Vagina (tissue), 2 donors: ENCODE data around the gene B4GALT5.

Experiments
- POLR2A ChIP-seq, 2 donors: fragments of 450-650 bp; IDR thresholded peaks; one replicate each; pipeline ENCODE4 v1.6.1; 2017; ENCODE audit warnings: antibody characterized with exemption in 2 of 2, mild to moderate bottlenecking in 2 of 2, moderate library complexity in 2 of 2
- TF ChIP-seq, protein P1 (sequence below), 3 experiments: fragments of 450-650 bp in 2 of 3; fragments of 200-600 bp in 1 of 3; sonication (generic) in 1 of 3; IDR thresholded peaks; one replicate each; pipeline ENCODE4 v1.5.1; 2017 to 2019; ENCODE audit warnings: antibody characterized with exemption in 3 of 3, mild to moderate bottlenecking in 2 of 3, moderate library complexity in 2 of 3

- TF ChIP-seq, protein P1, sequence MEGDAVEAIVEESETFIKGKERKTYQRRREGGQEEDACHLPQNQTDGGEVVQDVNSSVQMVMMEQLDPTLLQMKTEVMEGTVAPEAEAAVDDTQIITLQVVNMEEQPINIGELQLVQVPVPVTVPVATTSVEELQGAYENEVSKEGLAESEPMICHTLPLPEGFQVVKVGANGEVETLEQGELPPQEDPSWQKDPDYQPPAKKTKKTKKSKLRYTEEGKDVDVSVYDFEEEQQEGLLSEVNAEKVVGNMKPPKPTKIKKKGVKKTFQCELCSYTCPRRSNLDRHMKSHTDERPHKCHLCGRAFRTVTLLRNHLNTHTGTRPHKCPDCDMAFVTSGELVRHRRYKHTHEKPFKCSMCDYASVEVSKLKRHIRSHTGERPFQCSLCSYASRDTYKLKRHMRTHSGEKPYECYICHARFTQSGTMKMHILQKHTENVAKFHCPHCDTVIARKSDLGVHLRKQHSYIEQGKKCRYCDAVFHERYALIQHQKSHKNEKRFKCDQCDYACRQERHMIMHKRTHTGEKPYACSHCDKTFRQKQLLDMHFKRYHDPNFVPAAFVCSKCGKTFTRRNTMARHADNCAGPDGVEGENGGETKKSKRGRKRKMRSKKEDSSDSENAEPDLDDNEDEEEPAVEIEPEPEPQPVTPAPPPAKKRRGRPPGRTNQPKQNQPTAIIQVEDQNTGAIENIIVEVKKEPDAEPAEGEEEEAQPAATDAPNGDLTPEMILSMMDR (IDR thresholded peaks at IDR 0.05) = no peak
- TF ChIP-seq POLR2A (IDR thresholded peaks at IDR 0.05) = no peak
Observed at GRCh38 chr20:49620364-49621240, 93.1 kb downstream of the B4GALT5 start.
